HepG2 (cell line): ENCODE measurements around the gene DUSP16. TPM values are rescaled to one million over a fixed set of nuclear protein-coding genes. Genes with fewer than 3 reads are reported as not detected.

Experiments
- FOSL2 ChIP-seq: sonication (generic); formaldehyde crosslinking; IDR thresholded peaks from 2 replicates; pipeline ENCODE4 v1.4.0; 2020; ENCODE audit warnings: missing genetic modification reagents
- HDAC6 ChIP-seq: fragments of 200-600 bp; sonication (generic); IDR thresholded peaks from 2 replicates; pipeline ENCODE4 v1.7.0; 2017; ENCODE audit warnings: mild to moderate bottlenecking, antibody characterized with exemption, low read length, low read depth
- HMGXB4 ChIP-seq, 2 experiments: sonication (generic) in 1 of 2; formaldehyde crosslinking in 1 of 2; IDR thresholded peaks; 2 replicates each; pipeline versions ENCODE4 v1.4.0 to v1.6.1; 2018 to 2020; ENCODE audit warnings: missing genetic modification reagents in 2 of 2, borderline replicate concordance in 1 of 2, low read depth in 1 of 2, mild to moderate bottlenecking in 1 of 2, missing biosample characterization in 1 of 2
- KMT2A ChIP-seq: sonication (generic); formaldehyde crosslinking; IDR thresholded peaks from 2 replicates; pipeline ENCODE4 v1.4.0; 2020; ENCODE audit warnings: missing genetic modification reagents
- PRDM15 ChIP-seq: sonication (generic); formaldehyde crosslinking; IDR thresholded peaks from 2 replicates; pipeline ENCODE4 v1.4.0; 2020; ENCODE audit warnings: missing genetic modification reagents
- RBFOX2 ChIP-seq: fragments of 200-400 bp; formaldehyde crosslinking; IDR thresholded peaks from 2 replicates; pipeline ENCODE4 v1.6.1; 2017; ENCODE audit warnings: low read depth, mild to moderate bottlenecking, low read length
- RBM39 ChIP-seq: fragments of 200-400 bp; formaldehyde crosslinking; IDR thresholded peaks from one replicate; pipeline ENCODE4 v1.6.1; 2018; ENCODE audit warnings: antibody characterized with exemption, mild to moderate bottlenecking, low read depth, low read length; ENCODE audit not compliant: poor library complexity, severe bottlenecking
- SMYD3 ChIP-seq: sonication (generic); formaldehyde crosslinking; IDR thresholded peaks from 2 replicates; pipeline ENCODE4 v1.8.1; 2023; ENCODE audit warnings: mild to moderate bottlenecking, missing genetic modification reagents
- ZNF142 ChIP-seq: sonication (generic); formaldehyde crosslinking; IDR thresholded peaks from 2 replicates; pipeline ENCODE4 v1.4.0; 2020; ENCODE audit warnings: missing genetic modification reagents
- ZNF772 ChIP-seq: sonication (generic); formaldehyde crosslinking; IDR thresholded peaks from 2 replicates; pipeline ENCODE4 v1.5.0; 2020; ENCODE audit warnings: mild to moderate bottlenecking, missing genetic modification reagents
- ZNF784 ChIP-seq: sonication (generic); formaldehyde crosslinking; IDR thresholded peaks from 2 replicates; pipeline ENCODE4 v1.5.1; 2020; ENCODE audit warnings: missing genetic modification reagents, mild to moderate bottlenecking, borderline replicate concordance
- ZSCAN31 ChIP-seq: sonication (generic); formaldehyde crosslinking; IDR thresholded peaks from 2 replicates; pipeline ENCODE4 v1.5.0; 2020; ENCODE audit warnings: low read depth, mild to moderate bottlenecking, missing genetic modification reagents
- polyA plus RNA-seq, 8 experiments: library from polyadenylated mRNA; depleted of rRNA in 3 of 8; stranded (reverse) in 7 of 8; unstranded in 1 of 8; fragments of >200 nt; fragmentation: Illumina TruSeq in 4 of 8; extraction: Trizol in 4 of 8; gene quantifications; 2 replicates each; pipeline versions ENCODE4 v1.2.1 to v1.2.3, GENCODE V29; 2011 to 2016; ENCODE audit warnings: low read depth in 4 of 8, missing spikeins in 1 of 8, mixed read lengths in 1 of 8; ENCODE audit not compliant: insufficient read depth in 1 of 8
- total RNA-seq, 5 experiments: library from RNA; depleted of rRNA; stranded (reverse); fragments of >200 nt; fragmentation: Illumina TruSeq; extraction: Trizol; gene quantifications; 2 replicates each; pipeline ENCODE4 v1.2.3, GENCODE V29; 2016; ENCODE audit warnings: low read depth in 1 of 5
- TF ChIP-seq, protein P1 (sequence below): sonication (generic); formaldehyde crosslinking; IDR thresholded peaks from 2 replicates; pipeline ENCODE4 v1.4.0; 2020; ENCODE audit warnings: mild to moderate bottlenecking, missing genetic modification reagents, borderline replicate concordance

The DUSP16 gene
- total and polyA plus RNA-seq, 2 of the 13 experiments (the other 11 are each of a cell fraction or from before 2014, with no cell fraction given): 45.7 to 46.6 TPM

DNA sequence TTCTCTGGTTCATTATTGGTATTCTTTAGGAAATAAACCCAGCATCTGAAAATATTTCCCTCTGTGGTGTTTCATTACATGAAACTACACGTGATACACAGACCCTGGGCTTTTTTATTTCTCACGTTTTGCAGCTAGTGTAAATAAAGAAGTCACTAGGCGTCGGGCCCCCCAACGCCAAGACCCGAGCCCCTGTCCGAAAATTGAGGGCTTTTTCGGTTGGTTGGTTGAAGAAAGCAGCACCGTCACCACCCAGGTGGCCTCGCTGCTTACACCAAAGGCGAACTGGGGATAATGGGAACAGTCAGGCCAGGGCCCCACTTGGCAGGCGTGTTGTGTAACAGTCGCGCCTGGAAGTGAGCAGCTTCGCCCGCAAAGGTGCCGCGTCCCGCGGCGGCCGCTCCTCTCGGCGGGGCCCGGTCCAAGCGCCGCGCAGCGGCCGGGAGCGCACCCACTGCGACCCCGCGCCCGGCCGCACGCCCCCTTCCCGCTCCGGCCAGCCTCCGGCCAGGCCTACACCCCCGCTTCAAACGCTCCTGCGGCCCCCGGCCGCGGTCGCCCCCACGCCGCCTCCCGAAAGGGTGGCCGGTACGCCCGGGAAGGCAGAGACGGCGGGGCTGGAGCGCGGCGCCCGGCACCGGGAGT is 1.2 kb downstream of the DUSP16 start (continued):
- TF ChIP-seq PRDM15 (CRISPR knock-in tag) (no peak), ZNF772 (CRISPR knock-in tag) (0 out of 2 replicates have a peak, but pooled peaks have one; percentile 25), RBM39 (peak; percentile 49), ZNF784 (CRISPR knock-in tag) (0 out of 2 replicates have a peak, but pooled peaks have one; percentile 31), RBFOX2 (peak; percentile 91), ZSCAN31 (CRISPR knock-in tag) (peak; percentile 52; the same call in 1 of the 2 replicates), KMT2A (CRISPR knock-in tag) (no peak), HMGXB4 (CRISPR knock-in tag; IDR thresholded peaks at IDR 0.05; ENCODE audit: borderline replicate concordance in 1 of 2, low read depth in 1 of 2) (peak in 1 of 2 experiments; percentile 36; a peak in 1 of 4 replicates), HDAC6 (peak; percentile 74; the same call in 1 of the 2 replicates), SMYD3 (CRISPR knock-in tag) (peak; percentile 77; the same call in 1 of the 2 replicates), FOSL2 (CRISPR knock-in tag) (0 out of 2 replicates have a peak, but pooled peaks have one; percentile 18), ZNF142 (peak; percentile 77; the same call in 1 of the 2 replicates)
- TF ChIP-seq, protein P1, sequence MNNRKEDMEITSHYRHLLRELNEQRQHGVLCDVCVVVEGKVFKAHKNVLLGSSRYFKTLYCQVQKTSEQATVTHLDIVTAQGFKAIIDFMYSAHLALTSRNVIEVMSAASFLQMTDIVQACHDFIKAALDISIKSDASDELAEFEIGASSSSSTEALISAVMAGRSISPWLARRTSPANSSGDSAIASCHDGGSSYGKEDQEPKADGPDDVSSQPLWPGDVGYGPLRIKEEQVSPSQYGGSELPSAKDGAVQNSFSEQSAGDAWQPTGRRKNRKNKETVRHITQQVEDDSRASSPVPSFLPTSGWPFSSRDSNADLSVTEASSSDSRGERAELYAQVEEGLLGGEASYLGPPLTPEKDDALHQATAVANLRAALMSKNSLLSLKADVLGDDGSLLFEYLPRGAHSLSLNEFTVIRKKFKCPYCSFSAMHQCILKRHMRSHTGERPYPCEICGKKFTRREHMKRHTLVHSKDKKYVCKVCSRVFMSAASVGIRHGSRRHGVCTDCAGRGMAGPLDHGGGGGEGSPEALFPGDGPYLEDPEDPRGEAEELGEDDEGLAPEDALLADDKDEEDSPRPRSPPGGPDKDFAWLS (CRISPR knock-in tag): no peak
